HG02678 (cell line): Measurements from ENCODE around the gene CNNM1.

ENCODE experiments used
- ATAC-seq: cut with Tn5 transposase; IDR thresholded peaks from one replicate; pipeline ENCODE4 v1.9.1; 2021; ENCODE audit warnings: mild to moderate bottlenecking, moderate library complexity; ENCODE audit not compliant: unreplicated experiment

Gene CNNM1

DNA sequence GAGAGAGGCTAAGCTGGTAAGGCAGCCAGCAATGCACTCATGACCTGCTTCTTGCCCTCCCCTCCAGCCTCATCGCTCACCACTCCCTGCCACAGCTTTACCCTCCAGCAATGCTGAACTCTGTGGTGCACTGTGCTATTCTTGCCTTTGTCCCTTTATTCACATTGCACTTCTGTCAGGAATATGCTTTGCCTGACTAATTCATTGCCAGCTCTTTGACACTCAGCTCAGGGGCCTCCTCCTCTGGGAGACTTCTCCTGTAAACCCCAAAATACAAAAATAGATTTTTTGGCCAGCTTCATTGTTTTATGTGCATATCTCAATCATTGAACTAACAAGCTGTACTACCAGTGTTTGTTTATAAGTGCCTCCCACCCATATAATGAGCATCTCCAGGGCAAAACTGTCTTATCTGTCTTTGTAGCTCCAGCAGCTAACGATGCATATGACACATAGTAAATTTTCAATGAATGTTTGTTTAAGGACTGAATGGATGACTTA lies 8.2 kb downstream of the CNNM1 start:
- ATAC-seq: no peak

- no peak for ATAC-seq
Measured at GRCh38 chr10:99337901-99338300, 8.7 kb downstream of the CNNM1 start.

DNA sequence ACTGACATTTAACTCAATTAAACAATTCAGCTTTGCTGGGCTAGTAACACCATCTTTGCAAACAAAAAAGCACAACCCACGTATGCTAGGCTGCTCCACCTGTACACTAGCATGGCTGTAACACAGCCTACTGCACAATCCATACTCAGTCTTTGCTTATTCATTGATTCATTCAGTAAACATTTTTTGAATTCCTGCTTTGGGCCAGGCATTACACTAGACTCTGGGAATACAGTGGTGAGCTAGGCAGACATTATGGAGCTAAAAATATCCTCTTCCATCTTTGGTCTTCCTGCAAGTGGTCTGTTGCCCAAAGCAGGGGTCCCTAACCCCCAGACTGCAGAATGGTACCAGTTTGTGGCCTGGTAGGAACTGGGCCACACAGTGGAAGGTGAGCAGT lies 9.9 kb downstream of the CNNM1 start:
- no peak for ATAC-seq

DNA sequence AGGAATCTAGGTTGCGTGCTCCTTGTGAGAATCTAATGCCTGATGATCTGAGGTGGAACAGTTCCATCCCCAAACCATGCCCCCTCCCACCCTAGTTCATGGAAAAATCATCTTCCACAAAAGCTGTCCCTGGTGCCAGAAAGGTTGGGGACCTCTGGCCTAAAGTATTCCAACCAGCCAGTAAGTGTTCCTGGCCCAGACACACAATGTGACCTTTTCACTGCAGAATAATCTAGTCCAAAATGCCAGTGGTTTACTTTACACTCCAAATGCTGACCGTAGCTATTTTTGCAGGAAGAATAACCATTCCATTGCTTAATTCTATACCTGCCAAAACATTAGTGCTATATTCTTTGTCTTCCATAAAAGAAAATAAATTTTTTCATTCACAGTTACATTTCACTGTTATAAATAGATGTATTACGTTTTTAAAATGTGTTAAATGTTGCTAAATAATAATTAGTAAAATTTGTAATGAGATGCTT lies 10.4 kb downstream of the CNNM1 start:
- ATAC-seq: no peak

GRCh38 chr10:99340650-99341049 lies 11.5 kb downstream of the CNNM1 start:
- no peak for ATAC-seq

DNA sequence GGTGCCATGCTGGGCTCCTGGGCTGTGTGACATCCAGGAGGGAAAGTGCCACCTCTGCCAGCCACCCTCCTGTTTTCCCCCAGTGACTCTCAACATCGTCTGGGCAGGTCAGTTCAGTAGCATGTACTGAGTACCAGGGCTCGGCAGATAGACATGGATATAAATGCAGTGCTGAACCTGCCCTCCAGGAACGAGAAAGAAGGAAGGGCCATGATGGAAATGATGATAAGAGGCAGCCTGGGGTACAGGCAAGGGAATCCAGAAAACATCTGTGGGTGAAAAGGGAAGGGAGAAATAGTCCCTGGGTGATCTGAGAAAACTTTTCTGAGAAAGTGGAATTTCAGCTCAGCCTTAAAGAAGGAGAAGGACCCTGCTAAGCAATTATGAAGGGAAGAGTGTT lies 12.1 kb downstream of the CNNM1 start:
- no peak for ATAC-seq

GRCh38 chr10:99341860-99342490 lies 12.8 kb downstream of the CNNM1 start:
- ATAC-seq: no peak

GRCh38 chr10:99343262-99343661 lies 14.1 kb downstream of the CNNM1 start:
- ATAC-seq: no peak

- no peak for ATAC-seq
Measured at GRCh38 chr10:99344715-99345114, 15.6 kb downstream of the CNNM1 start.

- no peak for ATAC-seq
Measured at GRCh38 chr10:99345350-99345749, 16.2 kb downstream of the CNNM1 start.

DNA sequence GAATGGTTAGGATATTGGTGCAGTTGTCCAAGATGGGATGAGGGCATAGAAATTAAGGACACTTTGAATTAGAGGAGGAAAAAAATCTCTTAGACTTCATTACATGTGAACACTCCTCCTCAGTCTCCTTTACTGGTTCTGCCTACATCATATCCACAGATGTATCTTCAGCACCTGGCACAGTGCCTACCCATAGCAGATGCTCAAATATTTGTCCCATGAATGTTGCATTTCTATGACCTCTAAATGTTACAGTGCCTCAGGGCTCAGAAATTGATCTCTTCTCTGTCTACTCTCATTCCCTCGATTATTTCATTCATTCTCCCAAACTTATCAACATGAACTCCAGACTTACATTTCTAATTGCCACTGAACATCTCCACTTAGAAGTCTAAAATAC lies 17.1 kb downstream of the CNNM1 start:
- no peak for ATAC-seq

DNA sequence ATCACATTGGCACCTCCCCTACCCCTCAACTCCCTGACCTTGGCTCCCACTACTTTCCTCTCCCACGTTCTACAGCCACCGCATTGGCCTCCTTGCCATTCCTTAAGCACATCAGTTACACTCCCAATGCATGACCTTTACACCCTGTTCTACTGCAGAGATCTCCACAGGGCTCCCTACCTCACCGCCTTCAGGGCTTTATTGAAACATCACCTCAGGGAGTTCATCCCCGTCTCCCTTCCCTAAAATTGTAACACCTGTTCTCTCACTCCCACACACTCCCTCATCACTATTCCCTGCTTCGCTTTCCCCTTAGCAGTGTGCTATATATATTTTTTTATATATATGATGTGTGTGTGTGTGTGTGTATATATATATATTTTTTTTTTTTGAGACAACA lies 18.5 kb downstream of the CNNM1 start:
- no peak for ATAC-seq

DNA sequence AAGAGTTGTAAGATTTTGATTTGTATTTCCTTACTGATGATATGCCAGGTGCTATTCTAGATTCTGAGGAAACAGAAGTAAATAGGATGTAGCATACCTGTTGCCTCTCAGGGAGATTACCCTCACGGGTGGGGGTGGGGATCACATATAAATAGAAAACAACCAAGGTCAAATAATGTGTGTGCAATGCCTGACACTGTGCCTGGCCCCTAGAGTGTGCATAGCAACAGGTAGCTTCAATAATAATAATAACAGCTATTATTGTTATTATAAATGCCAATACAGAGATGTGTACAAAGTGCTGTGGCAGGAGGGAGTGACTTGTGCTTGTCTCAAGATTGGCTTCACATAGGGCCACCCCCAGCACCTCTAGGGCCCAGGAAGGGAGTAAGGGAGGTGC lies 24.0 kb downstream of the CNNM1 start:
- ATAC-seq: no peak

GRCh38 chr10:99357691-99358090 lies 28.5 kb downstream of the CNNM1 start:
- ATAC-seq: no peak

DNA sequence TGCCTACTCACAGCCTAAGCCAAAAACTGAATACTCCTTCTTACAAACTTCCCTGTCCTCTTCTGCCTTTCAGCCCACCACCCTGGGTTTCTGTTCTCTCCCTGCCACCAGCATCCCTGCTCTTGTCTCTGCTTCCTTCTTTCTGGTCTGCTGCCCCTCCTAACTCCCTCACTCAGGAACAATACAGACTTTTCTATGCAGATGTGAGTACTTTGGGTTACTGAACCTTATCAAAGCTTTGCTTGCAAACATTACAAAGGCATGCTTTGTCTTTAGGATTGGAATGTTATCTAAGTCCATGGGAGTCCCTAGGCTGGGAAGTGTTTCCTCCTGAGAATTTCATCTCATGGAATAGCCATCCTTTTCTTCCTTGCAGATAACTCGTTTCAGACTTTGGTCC lies 28.9 kb downstream of the CNNM1 start:
- ATAC-seq: no peak

GRCh38 chr10:99360934-99361333 lies 31.8 kb downstream of the CNNM1 start:
- no peak for ATAC-seq

DNA sequence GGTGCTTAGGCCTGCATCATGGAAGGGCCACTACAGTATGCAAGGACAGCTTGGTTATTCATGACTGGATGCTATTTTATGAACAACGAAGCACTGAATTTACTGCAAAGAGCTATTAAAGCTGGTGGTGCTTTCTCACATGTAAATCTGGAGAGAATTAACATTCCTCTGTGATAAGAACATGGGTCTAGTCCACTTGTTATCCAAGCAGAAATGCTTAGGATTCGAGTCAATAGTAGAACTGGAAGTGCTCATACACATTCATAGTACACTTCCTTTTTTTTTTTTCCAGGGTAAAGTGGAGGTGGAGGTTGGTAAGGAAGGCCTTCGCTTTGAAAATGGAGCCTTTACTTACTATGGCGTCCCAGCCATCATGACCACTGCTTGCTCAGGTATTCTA lies 35.0 kb downstream of the CNNM1 start:
- no peak for ATAC-seq

- no peak for ATAC-seq
Measured at GRCh38 chr10:99365311-99365710, 36.2 kb downstream of the CNNM1 start.

DNA sequence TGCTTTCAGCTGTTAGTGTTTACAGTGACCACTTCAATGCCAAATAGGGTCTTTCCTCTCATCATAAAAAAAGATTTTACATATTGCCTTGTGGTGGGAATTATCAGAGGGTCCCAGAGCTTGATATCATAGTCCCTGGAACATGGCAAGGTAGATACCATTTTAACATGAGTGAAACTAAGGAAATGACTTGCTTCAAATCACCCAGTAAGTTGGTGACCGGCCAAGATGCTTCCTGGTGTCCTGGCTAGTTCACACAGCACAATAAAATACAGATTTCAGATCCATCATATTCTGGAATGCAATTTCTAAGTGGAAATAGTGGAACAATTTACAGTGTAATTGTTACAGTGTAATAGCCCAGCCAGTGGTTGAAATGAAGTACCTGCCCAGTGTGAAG lies 36.6 kb downstream of the CNNM1 start:
- no peak for ATAC-seq

GRCh38 chr10:99366666-99367065 lies 37.5 kb downstream of the CNNM1 start:
- ATAC-seq: no peak

DNA sequence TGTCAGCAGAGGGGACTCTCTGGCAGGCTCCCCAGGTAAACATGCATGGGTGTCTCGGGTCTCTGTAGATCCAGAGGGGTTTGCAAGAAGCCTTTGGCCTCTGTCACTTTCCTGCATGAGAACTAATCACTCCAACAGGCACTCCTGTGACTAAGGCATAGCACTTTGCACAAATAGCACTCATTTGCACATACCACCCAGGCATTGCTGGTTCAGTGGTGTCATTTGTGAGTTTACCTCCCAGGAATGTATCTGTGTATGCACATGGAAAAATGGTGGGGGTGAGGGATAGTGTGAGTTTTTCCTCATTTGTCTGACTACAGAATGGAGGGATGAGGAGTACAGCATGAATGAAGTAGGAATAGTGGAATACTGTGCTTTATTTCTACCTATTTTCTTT lies 39.5 kb downstream of the CNNM1 start:
- no peak for ATAC-seq

DNA sequence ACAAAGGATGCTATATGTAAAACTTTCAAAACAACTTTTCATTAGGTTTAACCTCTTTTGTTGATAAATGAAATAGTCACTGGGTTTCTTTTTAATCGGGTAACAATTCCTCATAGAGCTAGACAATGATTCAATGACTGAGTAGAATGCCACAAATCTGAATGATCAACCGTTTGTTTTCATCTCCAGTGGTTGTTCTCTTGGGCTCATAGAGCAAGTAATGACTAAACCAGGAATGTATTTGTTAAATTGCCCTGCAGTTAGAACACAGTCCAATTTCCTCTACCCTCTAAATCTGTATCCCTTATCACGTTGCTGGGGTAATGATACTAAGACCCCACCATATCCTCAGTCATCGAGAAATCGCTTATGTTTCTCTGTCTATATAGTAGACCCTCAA lies 40.0 kb downstream of the CNNM1 start:
- ATAC-seq: no peak

DNA sequence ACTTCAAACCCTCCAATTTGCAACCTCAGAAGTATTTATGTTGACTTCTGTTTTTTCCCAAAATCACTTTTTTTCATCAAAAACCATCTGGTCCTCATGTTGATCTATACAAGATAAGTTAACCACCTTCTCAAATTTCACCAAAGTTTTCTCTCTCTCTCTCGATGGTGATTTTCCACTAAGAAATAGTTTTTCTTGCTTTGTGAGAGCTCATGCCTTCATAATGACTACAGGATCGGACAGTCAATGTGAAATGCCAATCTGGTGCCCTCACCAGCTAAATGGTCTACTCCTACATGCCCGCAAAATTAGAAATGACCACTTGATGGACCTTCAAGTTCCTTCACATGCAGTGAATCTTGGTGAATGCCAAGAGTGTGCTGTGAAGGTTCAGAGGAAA lies 40.4 kb downstream of the CNNM1 start:
- ATAC-seq: no peak
